Measurements from ENCODE around the gene ZFP69.

DNA sequence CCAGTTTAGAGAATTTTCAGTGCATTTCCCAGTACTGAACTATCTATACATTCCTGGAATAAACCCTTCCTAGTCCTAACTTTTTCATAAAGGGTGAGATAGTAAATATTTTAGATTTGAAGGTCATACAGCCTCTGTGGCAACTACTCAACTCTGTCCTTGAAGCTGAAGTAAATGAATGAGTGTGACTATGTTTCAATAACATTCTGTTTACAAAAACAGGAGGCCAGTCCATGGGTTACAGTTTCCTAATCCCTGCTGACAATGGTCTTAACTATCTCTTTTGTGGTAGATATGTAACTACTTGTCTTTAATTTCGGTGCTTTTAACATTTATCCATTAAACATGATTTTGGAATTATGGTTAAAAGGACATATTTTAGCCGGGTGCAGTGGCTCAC is 58.6 kb downstream of the ZFP69 start:
- TF ChIP-seq POLR2A (IDR thresholded peaks at IDR 0.05) = no peak
- TF ChIP-seq, protein P1, sequence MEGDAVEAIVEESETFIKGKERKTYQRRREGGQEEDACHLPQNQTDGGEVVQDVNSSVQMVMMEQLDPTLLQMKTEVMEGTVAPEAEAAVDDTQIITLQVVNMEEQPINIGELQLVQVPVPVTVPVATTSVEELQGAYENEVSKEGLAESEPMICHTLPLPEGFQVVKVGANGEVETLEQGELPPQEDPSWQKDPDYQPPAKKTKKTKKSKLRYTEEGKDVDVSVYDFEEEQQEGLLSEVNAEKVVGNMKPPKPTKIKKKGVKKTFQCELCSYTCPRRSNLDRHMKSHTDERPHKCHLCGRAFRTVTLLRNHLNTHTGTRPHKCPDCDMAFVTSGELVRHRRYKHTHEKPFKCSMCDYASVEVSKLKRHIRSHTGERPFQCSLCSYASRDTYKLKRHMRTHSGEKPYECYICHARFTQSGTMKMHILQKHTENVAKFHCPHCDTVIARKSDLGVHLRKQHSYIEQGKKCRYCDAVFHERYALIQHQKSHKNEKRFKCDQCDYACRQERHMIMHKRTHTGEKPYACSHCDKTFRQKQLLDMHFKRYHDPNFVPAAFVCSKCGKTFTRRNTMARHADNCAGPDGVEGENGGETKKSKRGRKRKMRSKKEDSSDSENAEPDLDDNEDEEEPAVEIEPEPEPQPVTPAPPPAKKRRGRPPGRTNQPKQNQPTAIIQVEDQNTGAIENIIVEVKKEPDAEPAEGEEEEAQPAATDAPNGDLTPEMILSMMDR (IDR thresholded peaks at IDR 0.05) = no peak
- no peak for TF ChIP-seq POLR2AphosphoS5 (IDR thresholded peaks at IDR 0.05)
